ENCODE results near the gene NR2E3. TPM values are rescaled to one million over a fixed set of nuclear protein-coding genes. Genes with fewer than 3 reads are reported as not detected.
A peak's percentile ranks its signal among the peaks of the same experiment; 100 is the strongest.

NR2E3 gene
- total and polyA plus RNA-seq, 2 of the 13 experiments (the other 11 are each of a cell fraction or from before 2014, with no cell fraction given), result not detected

- ChIA-PET POLR2A (interaction anchor here (1.0 to 1.3 kb wide), 4 partner anchors 9 to 18 kb away, joined by 3 to 5 read pairs (median 4); no protein-coding TSS in a partner anchor), CTCF (ENCODE audit: low intra/inter-chr PET ratio, low total read pairs) (no interaction called here)
- DNase-seq (ENCODE audit: low spot score) (peak; percentile 60), ATAC-seq (peak; percentile 73), FAIRE-seq (no peak)
- no peaks in the 10 kb centered on the region for H3K79me2 ChIP-seq (ENCODE audit: insufficient read depth, low read length)
- no peaks in the 10 kb centered on the region for H3K9me3 ChIP-seq (ENCODE audit: low read length)
- in situ Hi-C loops (cut with HindIII; ENCODE audit: extremely low pct_ligation_motif_present, low pct_unique_long_range_greater_than_20kb) (no loop called here), intact Hi-C loops (cut with micrococcal nuclease; ENCODE audit: unreplicated experiment) (no loop called here)
- no peak overlapping the region for H3K27ac ChIP-seq (ENCODE audit: extremely low read length, insufficient read depth, low read length)
- no peak overlapping the region for H2AFZ ChIP-seq (ENCODE audit: low read length)
- no peaks in the 10 kb centered on the region for H3K36me3 ChIP-seq (replicated peaks in 1 of 2; ENCODE audit: control insufficient read depth in 1 of 2, insufficient read depth in 2 of 2, low read length in 2 of 2)
- H4K20me1 ChIP-seq (ENCODE audit: insufficient read depth, low read length), result no peaks in the 10 kb centered on the region
- peaks cover 13% of the 10 kb centered on the region for H3K4me1 ChIP-seq (ENCODE audit: insufficient read depth, low read length)
- H3K4me3 ChIP-seq (replicated peaks in 1 of 3; ENCODE audit: insufficient read depth in 1 of 3, low read depth in 2 of 3, low read length in 3 of 3), result no peak overlapping the region
- no peak overlapping the region for H3K9ac ChIP-seq (ENCODE audit: insufficient read depth, low read depth, low read length)
- H3K27me3 ChIP-seq (ENCODE audit: control insufficient read depth in 1 of 2, insufficient read depth in 2 of 2, low read length in 2 of 2), result 0 out of 5 replicates have a peak, but pooled peaks cover 0 to 1% of the 10 kb centered on the region in 2 experiments
- H3K4me2 ChIP-seq (ENCODE audit: low read depth, low read length), result no peak overlapping the region
- BruUV-seq (replicated peaks), result no TSS peak
- WGBS (ENCODE audit: low lambda C conversion rate), result under 1% methylated on average over 3 of the region's 3 CpGs
- 0 out of 4 replicates have a peak, but pooled peaks of 1 of the 2 experiments have one; percentile 43 for TF ChIP-seq EP300 (IDR thresholded peaks at IDR 0.05; ENCODE audit: low read depth in 2 of 2, low read length in 2 of 2)
- no peak for TF ChIP-seq EP300 (CRISPR knock-in tag; IDR thresholded peaks at IDR 0.05; ENCODE audit: borderline replicate concordance)
- no peak for TF ChIP-seq KLF13 (CRISPR knock-in tag; IDR thresholded peaks at IDR 0.05)
- no peak for TF ChIP-seq ETS1 (CRISPR knock-in tag; IDR thresholded peaks at IDR 0.05)
- no peak for TF ChIP-seq ZNF737 (CRISPR knock-in tag; IDR thresholded peaks at IDR 0.05; ENCODE audit: borderline replicate concordance)
- no peak for TF ChIP-seq ATRX (CRISPR knock-in tag; IDR thresholded peaks at IDR 0.05; ENCODE audit: borderline replicate concordance)
- no peak for TF ChIP-seq HOXA3 (CRISPR knock-in tag; IDR thresholded peaks at IDR 0.05)
- no peak for TF ChIP-seq RAD51 (IDR thresholded peaks at IDR 0.05; ENCODE audit: borderline replicate concordance)
- no peak for TF ChIP-seq RAD21 (CRISPR knock-in tag; IDR thresholded peaks at IDR 0.05)
- no peak for TF ChIP-seq ZNF33A (CRISPR knock-in tag; IDR thresholded peaks at IDR 0.05; ENCODE audit: borderline replicate concordance)
- TF ChIP-seq STAG1 (CRISPR knock-in tag; IDR thresholded peaks at IDR 0.05), result no peak
- TF ChIP-seq ZNF788 (CRISPR knock-in tag; IDR thresholded peaks at IDR 0.05; ENCODE audit: borderline replicate concordance), result no peak
- TF ChIP-seq ZNF441 (CRISPR knock-in tag; IDR thresholded peaks at IDR 0.05; ENCODE audit: borderline replicate concordance), result no peak
- no peak for TF ChIP-seq ZNF609 (CRISPR knock-in tag; IDR thresholded peaks at IDR 0.05; ENCODE audit: borderline replicate concordance)
- TF ChIP-seq HNRNPL (IDR thresholded peaks at IDR 0.05; ENCODE audit: low read depth, low read length), result no peak
- TF ChIP-seq ZNF674 (CRISPR knock-in tag; IDR thresholded peaks at IDR 0.05; ENCODE audit: low read depth), result no peak
- no peak for TF ChIP-seq ZNF276 (CRISPR knock-in tag; IDR thresholded peaks at IDR 0.05; ENCODE audit: low read depth)
- TF ChIP-seq FOSL2 (CRISPR knock-in tag; IDR thresholded peaks at IDR 0.05), result peak; percentile 94
- TF ChIP-seq SRSF4 (IDR thresholded peaks at IDR 0.05; ENCODE audit: low read depth, low read length, poor library complexity, severe bottlenecking), result no peak
Observed at GRCh38 chr15:71761649-71762048, 48.7 kb upstream of the NR2E3 start.

Data from HepG2 (cell line).